ENCODE results near the gene GULP1. TPM values are rescaled to one million over a fixed set of nuclear protein-coding genes. Genes with fewer than 3 reads are reported as not detected.

GULP1 gene
- total and polyA plus RNA-seq, 2 of the 13 experiments (the other 11 are each of a cell fraction or from before 2014, with no cell fraction given) = 0.15 TPM; not detected in 1

GRCh38 chr2:188477564-188478103, 186.0 kb downstream of the GULP1 start:
- no peaks in the 10 kb centered on the region for H3K36me3 ChIP-seq (replicated peaks in 1 of 2; ENCODE audit: control insufficient read depth in 1 of 2, insufficient read depth in 2 of 2, low read length in 2 of 2)
- peak; percentile 64 to 81 for TF ChIP-seq MAFK (conservative IDR thresholded peaks at IDR 0.05 in 1 of 2, IDR thresholded peaks at IDR 0.05 in 1 of 2; ENCODE audit: low read length in 2 of 2)
- peak; percentile 77 for TF ChIP-seq MAFF (IDR thresholded peaks at IDR 0.05; ENCODE audit: low read depth, low read length)
- no peak for TF ChIP-seq RBM22 (optimal IDR thresholded peaks at IDR 0.05; ENCODE audit: low read length)
- FAIRE-seq (peak; percentile 47), ATAC-seq (no peak), DNase-seq (ENCODE audit: low spot score) (no peak)
- ChIA-PET CTCF (ENCODE audit: low intra/inter-chr PET ratio, low total read pairs) (no interaction called here), POLR2A (no interaction called here)
- H3K4me1 ChIP-seq (ENCODE audit: insufficient read depth, low read length) = no peaks in the 10 kb centered on the region
- H2AFZ ChIP-seq (ENCODE audit: low read length) = no peak overlapping the region
- no peak overlapping the region for H3K9ac ChIP-seq (ENCODE audit: insufficient read depth, low read depth, low read length)
- intact Hi-C loops (cut with micrococcal nuclease; ENCODE audit: unreplicated experiment) (no loop called here), in situ Hi-C loops (cut with HindIII; ENCODE audit: extremely low pct_ligation_motif_present, low pct_unique_long_range_greater_than_20kb) (no loop called here)
- H3K4me2 ChIP-seq (ENCODE audit: low read depth, low read length) = no peak overlapping the region
- H4K20me1 ChIP-seq (ENCODE audit: insufficient read depth, low read length) = no peaks in the 10 kb centered on the region
- no TSS peak for BruUV-seq (replicated peaks)
- H3K9me3 ChIP-seq (ENCODE audit: low read length) = no peaks in the 10 kb centered on the region
- H3K4me3 ChIP-seq (replicated peaks in 1 of 3; ENCODE audit: insufficient read depth in 1 of 3, low read depth in 2 of 3, low read length in 3 of 3) = no peak overlapping the region
- H3K79me2 ChIP-seq (ENCODE audit: insufficient read depth, low read length) = no peaks in the 10 kb centered on the region
- under 1% methylated on average over 5 of the region's 5 CpGs for WGBS (ENCODE audit: low lambda C conversion rate)
- no peaks in the 10 kb centered on the region for H3K27me3 ChIP-seq (ENCODE audit: control insufficient read depth in 1 of 2, insufficient read depth in 2 of 2, low read length in 2 of 2)
- no peak overlapping the region for H3K27ac ChIP-seq (ENCODE audit: extremely low read length, insufficient read depth, low read length)

GRCh38 chr2:188478724-188479123, 187.1 kb downstream of the GULP1 start:
- in situ Hi-C loops (cut with HindIII; ENCODE audit: extremely low pct_ligation_motif_present, low pct_unique_long_range_greater_than_20kb) (no loop called here), intact Hi-C loops (cut with micrococcal nuclease; ENCODE audit: unreplicated experiment) (no loop called here)
- no TSS peak for BruUV-seq (replicated peaks)
- CTCF ChIA-PET (ENCODE audit: low intra/inter-chr PET ratio, low total read pairs) = no interaction called here
- H2AFZ ChIP-seq (ENCODE audit: low read length) = no peak overlapping the region
- FAIRE-seq = no peak
- ATAC-seq = no peak
- no peak overlapping the region for H3K27ac ChIP-seq (ENCODE audit: extremely low read length, insufficient read depth, low read length)
- H3K4me2 ChIP-seq (ENCODE audit: low read depth, low read length) = no peak overlapping the region
- no peaks in the 10 kb centered on the region for H3K4me1 ChIP-seq (ENCODE audit: insufficient read depth, low read length)
- POLR2A ChIA-PET = no interaction called here
- no peaks in the 10 kb centered on the region for H4K20me1 ChIP-seq (ENCODE audit: insufficient read depth, low read length)
- no peak for TF ChIP-seq SATB2 (CRISPR knock-in tag; IDR thresholded peaks at IDR 0.05)
- no peak for TF ChIP-seq SP4 (CRISPR knock-in tag; IDR thresholded peaks at IDR 0.05)
- DNase-seq (ENCODE audit: low spot score) = no peak
- H3K36me3 ChIP-seq (replicated peaks in 1 of 2; ENCODE audit: control insufficient read depth in 1 of 2, insufficient read depth in 2 of 2, low read length in 2 of 2) = no peaks in the 10 kb centered on the region
- H3K9me3 ChIP-seq (ENCODE audit: low read length) = no peaks in the 10 kb centered on the region
- H3K4me3 ChIP-seq (replicated peaks in 1 of 3; ENCODE audit: insufficient read depth in 1 of 3, low read depth in 2 of 3, low read length in 3 of 3) = no peak overlapping the region
- H3K9ac ChIP-seq (ENCODE audit: insufficient read depth, low read depth, low read length) = no peak overlapping the region
- no peaks in the 10 kb centered on the region for H3K79me2 ChIP-seq (ENCODE audit: insufficient read depth, low read length)
- no peaks in the 10 kb centered on the region for H3K27me3 ChIP-seq (ENCODE audit: control insufficient read depth in 1 of 2, insufficient read depth in 2 of 2, low read length in 2 of 2)
- 0% methylated on average over 1 of the region's 1 CpG for WGBS (ENCODE audit: low lambda C conversion rate)

Measured in HepG2 (cell line).